HCT116 (cell line): ENCODE results near the gene C1orf94. TPM values are rescaled to one million over a fixed set of nuclear protein-coding genes. Genes with fewer than 3 reads are reported as not detected.

ENCODE experiments used
- ATAC-seq: fragments of 200-7000 bp; cut with Tn5 transposase; 2 replicates; pipeline ENCODE4 v1.9.1; 2020; ENCODE audit warnings: mild to moderate bottlenecking, moderate library complexity
- BruUV-seq: library from RNA; stranded (reverse); fragments of 400-500 nt; replicated peaks from 2 replicates; lab custom pipeline; 2021; lab: Mats Ljungman, UMichigan
- CTCF ChIA-PET: fragments of 300-600 bp; sonication (Branson Sonifier 250); formaldehyde crosslinking; loops from one replicate; lab custom pipeline; 2021; ENCODE audit warnings: antibody characterized with exemption; lab: Charles Lee
- POLR2A ChIA-PET: fragments of 300-600, 350-600 bp; sonication (Branson Sonifier 250); formaldehyde crosslinking; loops from one replicate; lab custom pipeline; 2021; ENCODE audit warnings: antibody characterized with exemption; lab: Charles Lee
- RAD21 ChIA-PET, 2 experiments: fragments of 300-600 bp; sonication (Branson Sonifier 250); formaldehyde crosslinking; loops; one replicate each; lab custom pipeline; 2023; ENCODE audit warnings: low total read pairs in 2 of 2; ENCODE audit not compliant: uncharacterized antibody in 2 of 2, unreplicated experiment in 2 of 2, low non-redundant PET in 1 of 2; lab: Charles Lee
- DNase-seq: peaks from one replicate; pipeline ENCODE4 v3.0.0-alpha.2; 2010; ENCODE audit warnings: low read depth, low spot score
- H2AFZ ChIP-seq: fragments of 200-600 bp; shearing (Covaris generic), sonication (generic); 2 replicates; pipeline ENCODE4 v1.6.1; 2017; ENCODE audit warnings: low read depth, mixed run types, mixed read lengths, antibody characterized with exemption, low read length; ENCODE audit not compliant: poor library complexity, severe bottlenecking
- H3K27ac ChIP-seq: 2 replicates; pipeline ENCODE4 v1.5.1; 2012; ENCODE audit warnings: low read depth, low read length
- H3K27me3 ChIP-seq: fragments of 200-600 bp; sonication (generic); 2 replicates; pipeline ENCODE4 v1.6.1; 2016; ENCODE audit warnings: mixed run types, low read length, mixed read lengths; ENCODE audit not compliant: insufficient read depth
- H3K36me3 ChIP-seq, 2 experiments: fragments of 200-500 bp in 1 of 2; fragments of 200-600 bp in 1 of 2; sonication (Bioruptor generic) in 1 of 2; sonication (generic) in 1 of 2; 2 replicates each; pipeline versions ENCODE4 v1.5.1 to v1.6.1; 2014 to 2016; ENCODE audit warnings: low read length in 2 of 2, inconsistent platforms in 1 of 2, mixed read lengths in 1 of 2, mixed run types in 1 of 2; ENCODE audit not compliant: insufficient read depth in 2 of 2, control insufficient read depth in 1 of 2
- H3K4me1 ChIP-seq, 2 experiments: fragments of 200-600 bp in 1 of 2; sonication (generic) in 1 of 2; 2 replicates each; pipeline versions ENCODE4 v1.5.1 to v1.6.1; 2012 to 2017; ENCODE audit warnings: low read length in 2 of 2, inconsistent platforms in 1 of 2, mild to moderate bottlenecking in 1 of 2, mixed read lengths in 1 of 2, mixed run types in 1 of 2, moderate library complexity in 1 of 2; ENCODE audit not compliant: insufficient read depth in 2 of 2, control insufficient read depth in 1 of 2
- H3K4me2 ChIP-seq: fragments of 200-600 bp; sonication (generic); 2 replicates; pipeline ENCODE4 v1.6.1; 2017; ENCODE audit warnings: mixed run types, low read length, mixed read lengths
- H3K4me3 ChIP-seq, 2 experiments: fragments of 200-600 bp in 1 of 2; sonication (generic) in 1 of 2; replicated peaks in 1 of 2; 2 replicates each; pipeline ENCODE4 v1.5.1; 2011 to 2016; ENCODE audit warnings: low read length in 2 of 2, control low read depth in 1 of 2, low read depth in 1 of 2, mild to moderate bottlenecking in 1 of 2, mixed read lengths in 1 of 2, mixed run types in 1 of 2
- H3K79me2 ChIP-seq: fragments of 200-600 bp; sonication (generic); 2 replicates; pipeline ENCODE4 v1.6.1; 2017; ENCODE audit warnings: mild to moderate bottlenecking, mixed run types, low read length, moderate library complexity, mixed read lengths; ENCODE audit not compliant: insufficient read depth
- H3K9ac ChIP-seq: fragments of 200-600 bp; sonication (generic); 2 replicates; pipeline ENCODE4 v1.6.1; 2016; ENCODE audit warnings: low read length, mixed read lengths
- H3K9me2 ChIP-seq: fragments of 200-600 bp; sonication (generic), shearing (Covaris generic); 2 replicates; pipeline ENCODE4 v1.6.1; 2017; ENCODE audit warnings: mixed run types, mild to moderate bottlenecking, moderate library complexity; ENCODE audit not compliant: insufficient read depth
- H3K9me3 ChIP-seq, 2 experiments: fragments of 200-500 bp in 1 of 2; fragments of 200-600 bp in 1 of 2; sonication (Bioruptor generic) in 1 of 2; sonication (generic) in 1 of 2; 2 replicates each; pipeline ENCODE4 v1.6.1; 2014 to 2017; ENCODE audit warnings: low read length in 2 of 2, mixed read lengths in 2 of 2, inconsistent platforms in 1 of 2, low read depth in 1 of 2, mild to moderate bottlenecking in 1 of 2, mixed run types in 1 of 2, moderate library complexity in 1 of 2; ENCODE audit not compliant: control insufficient read depth in 1 of 2, insufficient read depth in 1 of 2
- H4K20me1 ChIP-seq: fragments of 200-600 bp; sonication (generic), shearing (Covaris generic); 2 replicates; pipeline ENCODE4 v1.6.1; 2017; ENCODE audit warnings: mixed run types, mild to moderate bottlenecking, moderate library complexity; ENCODE audit not compliant: insufficient read depth
- ATF3 ChIP-seq: IDR thresholded peaks from 2 replicates; pipeline ENCODE4 v1.6.1; 2012
- CEBPB ChIP-seq: IDR thresholded peaks from 2 replicates; pipeline ENCODE4 v1.6.1; 2012; ENCODE audit warnings: low read depth
- EZH2 ChIP-seq: fragments of 200-600 bp; sonication (generic); IDR thresholded peaks from 2 replicates; pipeline ENCODE4 v1.6.1; 2017; ENCODE audit warnings: antibody characterized with exemption, mixed run types
- EZH2phosphoT487 ChIP-seq: fragments of 200-600 bp; IDR thresholded peaks from 2 replicates; pipeline ENCODE4 v1.6.1; 2018; ENCODE audit warnings: antibody characterized with exemption, borderline replicate concordance
- FOSL1 ChIP-seq: IDR thresholded peaks from 2 replicates; pipeline ENCODE4 v1.6.1; 2012; ENCODE audit warnings: low read depth
- JUND ChIP-seq: IDR thresholded peaks from 2 replicates; pipeline ENCODE4 v1.6.1; 2012
- POLR2AphosphoS5 ChIP-seq: IDR thresholded peaks from 2 replicates; pipeline ENCODE4 v1.6.1; 2011; ENCODE audit warnings: mild to moderate bottlenecking, low read depth, low read length, moderate library complexity
- RAD21 ChIP-seq: IDR thresholded peaks from 2 replicates; pipeline ENCODE4 v1.6.1; 2012; ENCODE audit warnings: low read depth, mild to moderate bottlenecking
- SIN3A ChIP-seq: IDR thresholded peaks from 2 replicates; pipeline ENCODE4 v1.6.1; 2012; ENCODE audit warnings: low read depth
- TCF7L2 ChIP-seq: IDR thresholded peaks from 2 replicates; pipeline ENCODE4 v1.7.0; 2011; ENCODE audit warnings: borderline replicate concordance, inconsistent platforms; ENCODE audit not compliant: insufficient read depth, insufficient read length; ENCODE audit errors: extremely low read depth
- YY1 ChIP-seq: IDR thresholded peaks from 2 replicates; pipeline ENCODE4 v1.6.1; 2011; ENCODE audit warnings: low read length, low read depth, moderate library complexity, mild to moderate bottlenecking; ENCODE audit not compliant: insufficient replicate concordance; ENCODE audit errors: extremely low read depth
- ZFX ChIP-seq: fragments of 450-650 bp; IDR thresholded peaks from 2 replicates; pipeline ENCODE4 v1.6.1; 2017
- ZNF274 ChIP-seq: fragments of 200-500 bp; sonication (Bioruptor generic); IDR thresholded peaks from 2 replicates; pipeline ENCODE4 v1.6.1; 2014; ENCODE audit warnings: mild to moderate bottlenecking, low read depth, low read length, inconsistent platforms
- intact Hi-C: fragments of 100-400 bp; cut with micrococcal nuclease; formaldehyde crosslinking; loops from 2 replicates; pipeline ENCODE4 v1.10.0; 2022
- total RNA-seq: library from RNA; stranded (reverse); gene quantifications from one replicate; pipeline ENCODE4 v1.2.1, GENCODE V29; 2021; ENCODE audit not compliant: unreplicated experiment
- TF ChIP-seq, protein P1 (sequence below): IDR thresholded peaks from 2 replicates; pipeline ENCODE4 v1.6.1; 2012; ENCODE audit warnings: low read depth
- TF ChIP-seq, protein P2 (sequence below): IDR thresholded peaks from 2 replicates; pipeline ENCODE4 v1.6.1; 2012
- TF ChIP-seq, protein P3 (sequence below): IDR thresholded peaks from 2 replicates; pipeline ENCODE4 v1.6.1; 2011; ENCODE audit warnings: mild to moderate bottlenecking, low read length, moderate library complexity; ENCODE audit not compliant: insufficient replicate concordance; ENCODE audit errors: extremely low read depth
- TF ChIP-seq, protein P4 (sequence below), 3 experiments: fragments of 200-600 bp in 1 of 3; sonication (generic) in 1 of 3; IDR thresholded peaks in 2 of 3; conservative IDR thresholded peaks in 1 of 3; 2 replicates each; pipeline ENCODE4 v1.5.1; 2012 to 2017; ENCODE audit warnings: low read depth in 2 of 3, low read length in 2 of 3, antibody characterized with exemption in 1 of 3, borderline replicate concordance in 1 of 3, control low read depth in 1 of 3, mild to moderate bottlenecking in 1 of 3, mixed read lengths in 1 of 3, mixed run types in 1 of 3, moderate library complexity in 1 of 3; ENCODE audit not compliant: insufficient read depth in 1 of 3

Gene C1orf94
- total RNA-seq, 1 experiment from 2014 or later: not detected

- no peaks in the 10 kb centered on the region for H3K9me2 ChIP-seq
- no peak for DNase-seq
- no peaks in the 10 kb centered on the region for H3K4me1 ChIP-seq
- no peaks in the 10 kb centered on the region for H3K79me2 ChIP-seq
- no peaks in the 10 kb centered on the region; the same call in 1 of the 2 replicates for H4K20me1 ChIP-seq
- ChIA-PET RAD21 (no interaction called here), CTCF (no interaction called here), POLR2A (no interaction called here)
- no peak overlapping the region for H3K4me3 ChIP-seq
- peaks cover 32% of the 10 kb centered on the region for H3K27me3 ChIP-seq
- ATAC-seq: no peak
- no peaks in the 10 kb centered on the region for H3K9me3 ChIP-seq
- no peak overlapping the region for H3K9ac ChIP-seq
- no peaks in the 10 kb centered on the region for H3K36me3 ChIP-seq
- TF ChIP-seq FOSL1 (no peak), EZH2 (no peak), RAD21 (no peak), YY1 (no peak), EZH2phosphoT487 (no peak), ZNF274 (no peak), JUND (no peak), POLR2AphosphoS5 (no peak), ATF3 (no peak), TCF7L2 (no peak), SIN3A (no peak), ZFX (no peak), CEBPB (no peak)
- TF ChIP-seq, protein P1, sequence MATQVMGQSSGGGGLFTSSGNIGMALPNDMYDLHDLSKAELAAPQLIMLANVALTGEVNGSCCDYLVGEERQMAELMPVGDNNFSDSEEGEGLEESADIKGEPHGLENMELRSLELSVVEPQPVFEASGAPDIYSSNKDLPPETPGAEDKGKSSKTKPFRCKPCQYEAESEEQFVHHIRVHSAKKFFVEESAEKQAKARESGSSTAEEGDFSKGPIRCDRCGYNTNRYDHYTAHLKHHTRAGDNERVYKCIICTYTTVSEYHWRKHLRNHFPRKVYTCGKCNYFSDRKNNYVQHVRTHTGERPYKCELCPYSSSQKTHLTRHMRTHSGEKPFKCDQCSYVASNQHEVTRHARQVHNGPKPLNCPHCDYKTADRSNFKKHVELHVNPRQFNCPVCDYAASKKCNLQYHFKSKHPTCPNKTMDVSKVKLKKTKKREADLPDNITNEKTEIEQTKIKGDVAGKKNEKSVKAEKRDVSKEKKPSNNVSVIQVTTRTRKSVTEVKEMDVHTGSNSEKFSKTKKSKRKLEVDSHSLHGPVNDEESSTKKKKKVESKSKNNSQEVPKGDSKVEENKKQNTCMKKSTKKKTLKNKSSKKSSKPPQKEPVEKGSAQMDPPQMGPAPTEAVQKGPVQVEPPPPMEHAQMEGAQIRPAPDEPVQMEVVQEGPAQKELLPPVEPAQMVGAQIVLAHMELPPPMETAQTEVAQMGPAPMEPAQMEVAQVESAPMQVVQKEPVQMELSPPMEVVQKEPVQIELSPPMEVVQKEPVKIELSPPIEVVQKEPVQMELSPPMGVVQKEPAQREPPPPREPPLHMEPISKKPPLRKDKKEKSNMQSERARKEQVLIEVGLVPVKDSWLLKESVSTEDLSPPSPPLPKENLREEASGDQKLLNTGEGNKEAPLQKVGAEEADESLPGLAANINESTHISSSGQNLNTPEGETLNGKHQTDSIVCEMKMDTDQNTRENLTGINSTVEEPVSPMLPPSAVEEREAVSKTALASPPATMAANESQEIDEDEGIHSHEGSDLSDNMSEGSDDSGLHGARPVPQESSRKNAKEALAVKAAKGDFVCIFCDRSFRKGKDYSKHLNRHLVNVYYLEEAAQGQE: no peak
- TF ChIP-seq, protein P2, sequence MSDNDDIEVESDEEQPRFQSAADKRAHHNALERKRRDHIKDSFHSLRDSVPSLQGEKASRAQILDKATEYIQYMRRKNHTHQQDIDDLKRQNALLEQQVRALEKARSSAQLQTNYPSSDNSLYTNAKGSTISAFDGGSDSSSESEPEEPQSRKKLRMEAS: no peak
- TF ChIP-seq, protein P3, sequence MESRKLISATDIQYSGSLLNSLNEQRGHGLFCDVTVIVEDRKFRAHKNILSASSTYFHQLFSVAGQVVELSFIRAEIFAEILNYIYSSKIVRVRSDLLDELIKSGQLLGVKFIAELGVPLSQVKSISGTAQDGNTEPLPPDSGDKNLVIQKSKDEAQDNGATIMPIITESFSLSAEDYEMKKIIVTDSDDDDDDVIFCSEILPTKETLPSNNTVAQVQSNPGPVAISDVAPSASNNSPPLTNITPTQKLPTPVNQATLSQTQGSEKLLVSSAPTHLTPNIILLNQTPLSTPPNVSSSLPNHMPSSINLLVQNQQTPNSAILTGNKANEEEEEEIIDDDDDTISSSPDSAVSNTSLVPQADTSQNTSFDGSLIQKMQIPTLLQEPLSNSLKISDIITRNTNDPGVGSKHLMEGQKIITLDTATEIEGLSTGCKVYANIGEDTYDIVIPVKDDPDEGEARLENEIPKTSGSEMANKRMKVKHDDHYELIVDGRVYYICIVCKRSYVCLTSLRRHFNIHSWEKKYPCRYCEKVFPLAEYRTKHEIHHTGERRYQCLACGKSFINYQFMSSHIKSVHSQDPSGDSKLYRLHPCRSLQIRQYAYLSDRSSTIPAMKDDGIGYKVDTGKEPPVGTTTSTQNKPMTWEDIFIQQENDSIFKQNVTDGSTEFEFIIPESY: no peak
- TF ChIP-seq, protein P4, sequence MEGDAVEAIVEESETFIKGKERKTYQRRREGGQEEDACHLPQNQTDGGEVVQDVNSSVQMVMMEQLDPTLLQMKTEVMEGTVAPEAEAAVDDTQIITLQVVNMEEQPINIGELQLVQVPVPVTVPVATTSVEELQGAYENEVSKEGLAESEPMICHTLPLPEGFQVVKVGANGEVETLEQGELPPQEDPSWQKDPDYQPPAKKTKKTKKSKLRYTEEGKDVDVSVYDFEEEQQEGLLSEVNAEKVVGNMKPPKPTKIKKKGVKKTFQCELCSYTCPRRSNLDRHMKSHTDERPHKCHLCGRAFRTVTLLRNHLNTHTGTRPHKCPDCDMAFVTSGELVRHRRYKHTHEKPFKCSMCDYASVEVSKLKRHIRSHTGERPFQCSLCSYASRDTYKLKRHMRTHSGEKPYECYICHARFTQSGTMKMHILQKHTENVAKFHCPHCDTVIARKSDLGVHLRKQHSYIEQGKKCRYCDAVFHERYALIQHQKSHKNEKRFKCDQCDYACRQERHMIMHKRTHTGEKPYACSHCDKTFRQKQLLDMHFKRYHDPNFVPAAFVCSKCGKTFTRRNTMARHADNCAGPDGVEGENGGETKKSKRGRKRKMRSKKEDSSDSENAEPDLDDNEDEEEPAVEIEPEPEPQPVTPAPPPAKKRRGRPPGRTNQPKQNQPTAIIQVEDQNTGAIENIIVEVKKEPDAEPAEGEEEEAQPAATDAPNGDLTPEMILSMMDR (IDR thresholded peaks at IDR 0.05 in 2 of 3, conservative IDR thresholded peaks at IDR 0.05 in 1 of 3; ENCODE audit: borderline replicate concordance in 1 of 3, insufficient read depth in 1 of 3, low read depth in 2 of 3, low read length in 2 of 3): no peak
- H3K4me2 ChIP-seq: no peak overlapping the region
- no peak overlapping the region for H3K27ac ChIP-seq
- intact Hi-C loops: no loop called here
- no peak overlapping the region for H2AFZ ChIP-seq
- no TSS peak for BruUV-seq
Measured at GRCh38 chr1:34178072-34178471, 1.4 kb downstream of the C1orf94 start.
